ENCODE results near the gene IGDCC3. TPM values are rescaled to one million over a fixed set of nuclear protein-coding genes. Genes with fewer than 3 reads are reported as not detected.

Gene IGDCC3
- total RNA-seq, 1 experiment from 2014 or later = 0.12 TPM

DNA sequence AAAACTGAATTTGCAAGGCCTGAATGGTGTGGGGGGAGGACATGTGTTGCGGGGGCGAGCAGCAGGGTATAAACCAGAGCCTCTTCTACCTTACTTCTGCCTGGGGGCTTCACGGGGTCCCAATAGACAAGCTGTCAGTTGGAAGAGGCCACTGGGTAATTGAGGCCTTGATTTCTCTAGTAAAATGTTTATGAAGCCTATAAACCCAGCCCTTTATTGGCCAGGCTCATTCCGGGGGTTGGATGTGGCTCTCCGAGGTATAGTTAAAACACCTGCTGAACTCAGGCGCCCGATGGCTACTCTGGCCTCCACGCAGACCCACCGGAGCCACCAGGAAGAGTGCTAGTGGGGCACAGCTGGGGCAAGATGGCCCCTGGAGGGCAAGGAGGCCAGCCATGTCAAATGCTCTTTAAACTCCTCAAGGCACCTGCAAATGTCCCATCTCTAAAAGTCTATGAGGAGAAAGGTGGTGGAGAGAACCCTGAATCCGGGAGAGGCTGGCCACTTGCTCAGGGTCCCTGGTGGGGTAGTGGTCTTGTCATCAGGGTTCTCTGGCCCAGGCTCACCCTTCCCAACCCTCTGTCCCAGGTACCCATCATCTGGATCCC is 34.3 kb downstream of the IGDCC3 start:
- DNase-seq (ENCODE audit: low spot score) = no peak

DNA sequence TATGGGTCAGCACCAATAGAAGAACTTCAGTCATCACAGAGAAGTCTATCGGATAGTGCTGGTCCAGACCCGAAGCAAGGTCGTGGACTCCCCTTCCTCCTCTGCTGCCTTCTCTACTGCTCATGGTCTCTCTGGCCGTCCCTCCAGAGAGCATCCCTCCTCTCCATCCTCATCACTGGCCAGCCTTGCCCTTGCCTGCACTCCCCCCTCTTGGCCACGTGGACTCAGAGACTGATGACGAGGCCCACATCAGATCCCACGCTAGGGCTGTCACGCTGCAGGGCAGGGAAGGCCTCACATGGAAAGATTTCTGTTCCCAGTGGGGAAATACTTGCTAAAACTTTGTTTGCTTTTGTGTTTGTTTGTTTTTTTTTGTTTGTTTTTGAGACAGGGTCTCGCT is 35.3 kb downstream of the IGDCC3 start:
- no peak for DNase-seq (ENCODE audit: low spot score)

DNA sequence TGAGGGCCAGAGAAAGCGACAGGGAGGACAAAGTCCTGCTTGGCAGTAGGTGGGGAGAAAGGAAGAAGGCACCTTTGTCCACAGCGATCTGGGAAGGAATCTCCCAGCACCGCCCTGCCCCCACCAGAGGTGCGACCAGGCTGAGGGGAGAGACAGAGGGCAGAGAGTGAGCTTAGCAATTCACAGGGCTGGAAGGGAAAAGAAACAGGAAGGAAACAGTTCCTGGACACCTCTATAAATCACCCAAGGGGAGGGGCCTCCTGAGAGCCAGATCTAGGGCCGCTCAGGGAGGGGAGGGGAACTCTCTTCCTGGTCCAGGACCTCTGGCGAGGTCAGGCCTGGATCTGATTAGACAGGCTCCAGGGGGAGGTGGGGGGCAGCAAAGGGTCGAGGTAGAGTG is 37.9 kb downstream of the IGDCC3 start:
- no peak for DNase-seq (ENCODE audit: low spot score)

DNA sequence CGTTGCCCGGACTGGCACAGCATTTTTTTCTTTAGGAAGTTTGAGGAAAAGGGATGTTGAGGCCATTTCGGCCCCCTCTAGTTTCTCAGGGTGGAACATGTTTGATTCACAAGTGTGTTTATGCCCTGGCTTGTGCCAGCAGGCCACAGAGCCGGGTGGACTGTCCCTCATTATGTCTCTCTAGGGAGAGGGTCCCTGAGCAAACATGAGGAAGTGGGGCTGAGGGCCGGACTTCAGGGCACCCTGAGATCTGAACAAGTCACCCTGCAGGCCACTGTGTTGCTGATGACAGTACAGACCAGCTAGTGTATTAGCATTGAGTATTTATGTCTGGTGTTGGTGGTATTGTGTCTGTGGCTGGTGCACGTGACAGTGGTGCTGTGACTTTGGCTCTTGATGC is 38.4 kb downstream of the IGDCC3 start:
- DNase-seq (ENCODE audit: low spot score) = no peak

DNA sequence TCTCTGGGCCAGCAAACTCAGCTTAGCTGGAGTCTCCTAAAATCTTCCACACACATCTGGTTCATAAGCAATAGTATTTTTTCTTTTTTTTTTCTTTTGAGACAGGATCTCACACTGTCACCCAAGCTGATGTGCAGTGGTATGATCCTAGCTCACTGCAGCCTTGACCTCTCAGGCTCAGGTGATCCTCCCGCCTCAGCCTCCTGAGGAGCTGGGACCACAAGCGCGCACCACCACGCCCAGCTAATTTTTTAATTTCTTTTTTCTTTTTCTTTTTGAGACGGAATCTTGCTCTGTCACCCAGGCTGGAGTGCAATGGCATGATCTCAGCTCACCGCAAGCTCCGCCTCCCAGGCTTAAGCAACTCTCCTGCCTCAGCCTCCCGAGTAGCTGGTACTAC is 39.0 kb downstream of the IGDCC3 start:
- no peak for DNase-seq (ENCODE audit: low spot score)

DNA sequence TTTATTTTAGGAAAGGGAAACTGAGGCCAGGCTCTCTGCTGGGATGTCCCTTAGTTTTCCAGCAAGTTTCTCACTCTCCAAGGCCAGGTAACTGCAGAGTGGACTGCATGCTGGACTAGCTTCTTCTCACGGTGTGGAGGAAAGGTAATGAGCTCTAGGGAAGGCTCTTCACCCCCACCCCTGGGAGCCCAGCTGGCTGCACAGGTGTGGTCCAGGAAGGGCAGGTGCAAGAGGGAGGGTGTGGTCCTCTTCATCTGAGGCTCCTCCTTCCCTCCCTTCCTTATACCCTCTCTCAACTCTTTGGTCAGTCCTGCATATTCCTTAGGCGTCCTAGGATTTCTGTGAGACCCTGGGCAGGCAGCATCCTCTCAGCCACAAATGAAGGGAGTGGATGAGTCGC is 39.4 kb downstream of the IGDCC3 start:
- DNase-seq (ENCODE audit: low spot score) = no peak

DNA sequence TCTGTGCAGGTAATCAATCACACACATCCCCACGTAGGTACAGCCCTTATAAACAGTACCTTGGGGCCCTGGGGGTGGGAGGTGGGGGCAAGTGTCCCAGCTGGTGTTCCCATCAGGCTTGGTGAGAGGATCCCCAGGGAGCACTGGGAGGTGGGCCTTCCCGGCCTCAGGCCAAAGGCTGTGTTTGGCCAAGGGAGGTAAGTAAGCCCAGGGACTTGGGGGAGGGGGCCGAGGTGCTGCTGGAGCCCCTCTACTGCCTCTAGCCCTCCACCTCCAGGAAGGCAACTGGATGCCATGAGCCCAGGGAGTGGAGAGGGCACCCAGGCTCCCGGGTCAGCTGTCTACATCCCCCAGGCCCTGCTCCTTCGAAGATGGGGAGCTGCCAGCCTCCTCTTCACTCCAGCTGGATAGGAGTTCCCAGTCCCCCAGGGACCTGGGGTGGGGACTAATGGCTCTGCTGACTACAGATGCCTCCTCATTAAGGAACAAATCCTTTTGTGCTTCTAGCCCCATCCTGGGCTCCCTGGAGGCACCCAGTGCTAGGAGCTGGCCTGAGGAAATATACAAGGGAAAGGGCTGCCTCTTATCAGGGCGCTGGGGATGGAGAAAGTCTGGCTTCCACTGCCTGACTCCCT is 40.2 kb downstream of the IGDCC3 start:
- DNase-seq (ENCODE audit: low spot score) = no peak

DNA sequence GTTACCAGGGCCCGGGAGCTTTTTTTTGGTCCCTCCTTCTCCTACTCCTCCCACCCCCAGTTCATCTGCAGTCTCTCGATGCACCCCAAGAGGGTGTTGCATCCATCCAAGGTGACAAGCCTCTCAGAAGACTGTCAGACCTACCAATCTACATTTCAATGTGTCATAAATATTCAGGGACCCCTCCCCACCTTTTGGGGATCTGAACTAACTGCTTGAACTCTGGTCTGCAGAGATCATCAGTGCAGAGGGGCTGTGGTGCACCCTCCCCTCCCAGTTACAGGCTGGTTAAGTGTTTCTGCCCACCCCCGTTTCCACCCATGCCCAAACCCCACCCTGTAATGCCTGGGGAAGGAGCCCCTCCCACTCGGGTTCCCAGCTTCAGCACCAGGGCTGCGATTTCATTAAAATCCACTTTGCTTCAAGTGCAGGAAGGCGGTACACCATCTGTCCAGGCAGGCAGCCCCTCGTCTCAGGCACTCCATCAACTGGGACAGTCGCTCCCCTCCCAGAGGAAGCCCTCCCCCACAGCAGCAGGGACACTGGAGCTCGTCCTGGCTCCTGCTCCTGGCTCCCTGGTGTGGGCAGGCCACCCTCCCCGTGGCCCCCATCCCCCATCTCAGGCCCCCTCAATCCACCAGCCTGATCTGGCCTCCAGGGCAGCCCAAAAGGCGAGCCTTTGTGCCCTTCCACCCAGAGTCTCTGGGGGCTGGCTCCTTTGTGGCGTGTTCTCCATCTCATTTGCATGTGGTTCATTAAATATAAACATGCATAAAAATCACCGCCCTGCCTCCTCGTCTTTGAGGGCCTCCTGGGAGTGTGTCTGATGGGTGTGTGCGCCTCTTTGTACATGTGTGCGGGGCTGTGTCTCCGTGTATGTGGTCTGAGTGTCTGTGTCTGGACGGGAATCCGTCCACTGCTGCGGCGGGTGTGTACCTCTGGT is 41.0 kb downstream of the IGDCC3 start:
- no peak for DNase-seq (ENCODE audit: low spot score)

DNA sequence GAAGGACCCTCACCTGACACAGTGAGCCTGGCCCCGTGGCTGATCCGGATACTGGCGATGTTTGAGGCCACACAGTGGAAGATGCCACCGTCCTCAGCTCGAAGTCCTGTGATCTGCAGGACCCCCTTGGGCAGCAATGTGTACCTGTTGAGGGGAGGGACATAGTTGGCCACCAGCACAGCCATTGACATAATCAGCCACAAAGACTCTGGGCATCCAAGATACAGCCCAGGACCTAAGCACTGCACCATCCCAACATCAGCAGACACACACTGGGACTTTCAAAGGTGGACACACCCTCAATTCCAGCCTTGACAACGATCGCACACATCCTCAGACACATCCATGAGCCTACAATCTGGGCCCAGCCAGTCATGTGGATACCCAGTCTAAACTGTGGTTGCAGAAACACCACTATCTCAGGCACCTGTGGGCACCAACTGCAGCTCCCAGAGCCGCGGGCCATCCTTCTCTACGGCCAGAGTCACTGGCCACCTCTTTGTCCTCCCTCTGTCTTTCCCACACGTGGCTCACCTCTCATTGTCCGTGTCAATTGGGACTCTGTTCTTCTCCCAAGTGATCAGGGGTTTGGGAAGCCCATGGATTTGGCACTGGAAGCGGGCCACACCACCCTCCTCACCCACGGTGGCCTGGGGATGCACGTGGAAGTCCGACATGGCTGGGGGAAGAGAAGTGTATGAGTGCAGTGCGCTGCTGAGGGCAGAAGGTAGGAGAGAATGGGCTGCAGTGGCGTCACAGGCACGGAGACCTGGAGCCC is 42.3 kb downstream of the IGDCC3 start:
- DNase-seq (ENCODE audit: low spot score) = no peak

DNA sequence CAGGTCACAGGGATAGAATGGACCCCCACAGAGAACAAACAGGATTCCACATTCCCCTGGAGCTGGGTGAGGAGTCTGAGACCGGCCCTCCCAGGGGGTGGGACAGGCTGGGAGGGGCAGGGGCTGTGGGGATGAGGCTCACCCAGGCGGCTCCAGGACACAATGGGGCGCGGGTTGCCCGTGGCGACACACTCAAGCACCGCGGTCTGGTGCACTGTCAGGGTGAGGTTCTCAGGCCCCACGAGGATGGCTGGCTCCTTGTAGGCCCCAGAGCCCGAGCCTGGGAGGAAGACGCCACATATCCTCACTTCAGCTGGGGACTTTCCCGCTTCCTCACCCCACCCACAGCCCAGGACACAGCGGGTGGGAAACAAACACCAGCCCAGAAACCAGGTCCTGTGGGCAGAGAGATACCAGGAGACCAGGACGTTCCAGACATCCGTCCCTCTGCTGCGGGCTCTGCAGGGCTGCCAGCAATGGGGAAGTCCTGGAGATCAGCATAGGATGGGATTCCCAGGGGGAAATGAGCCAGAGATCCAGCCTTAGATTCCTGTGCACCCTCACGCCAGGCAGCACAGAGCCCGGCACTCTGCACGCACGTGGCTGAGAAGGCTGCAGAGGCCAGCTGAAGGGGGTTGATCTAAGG is 43.1 kb downstream of the IGDCC3 start:
- DNase-seq (ENCODE audit: low spot score) = no peak

DNA sequence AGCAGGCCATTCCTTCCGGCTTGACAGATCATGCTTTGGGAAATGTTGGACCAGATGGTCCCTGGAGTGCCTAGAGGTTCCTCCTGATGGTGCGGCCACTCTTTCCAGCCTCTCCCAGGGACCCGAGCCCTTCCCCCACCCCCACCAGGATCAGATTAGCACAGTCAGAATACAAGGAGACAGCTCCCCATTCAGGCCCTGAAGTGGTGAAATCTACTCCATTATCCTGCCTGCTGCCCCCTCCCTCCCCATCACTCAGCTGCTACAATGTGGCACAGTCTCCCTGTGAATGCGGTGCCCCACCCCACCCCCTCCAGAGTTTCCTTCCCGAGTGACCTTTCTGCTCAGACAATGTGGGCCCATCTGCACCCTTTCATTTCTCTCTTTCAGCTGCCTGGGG is 43.9 kb downstream of the IGDCC3 start:
- DNase-seq (ENCODE audit: low spot score) = no peak

DNA sequence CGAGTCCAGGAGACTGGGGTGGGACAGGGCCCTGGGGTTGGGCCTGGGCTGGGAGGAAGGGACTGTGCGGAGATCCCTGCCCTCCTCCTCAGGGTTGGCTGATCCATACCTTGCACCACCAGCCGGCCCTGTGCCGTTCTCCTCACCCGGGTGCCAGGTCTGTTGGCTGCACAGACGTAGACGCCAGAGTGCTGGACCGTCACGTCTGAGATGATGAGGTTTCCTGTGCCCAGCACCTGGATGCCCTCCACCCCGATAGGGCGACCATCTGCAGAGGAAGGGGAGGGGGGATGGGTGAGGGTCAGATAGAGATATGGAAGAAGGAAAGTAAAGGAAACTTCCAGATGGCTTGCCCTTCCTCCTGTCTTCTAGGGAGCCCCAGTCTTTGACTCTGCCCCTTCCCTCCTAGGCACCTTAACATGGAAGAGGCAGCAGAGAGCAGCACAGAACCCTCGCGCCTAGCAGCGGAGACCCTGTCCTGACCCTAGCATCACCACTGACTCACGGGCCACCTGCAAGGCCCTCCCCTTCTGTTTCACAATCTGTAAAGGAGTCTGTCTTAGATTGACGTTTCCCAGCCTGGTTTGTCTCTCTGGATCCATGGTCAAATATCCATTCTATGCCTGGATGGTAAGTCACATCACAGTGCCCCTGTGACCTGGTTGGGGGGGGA is 44.5 kb downstream of the IGDCC3 start:
- DNase-seq (ENCODE audit: low spot score) = no peak

DNA sequence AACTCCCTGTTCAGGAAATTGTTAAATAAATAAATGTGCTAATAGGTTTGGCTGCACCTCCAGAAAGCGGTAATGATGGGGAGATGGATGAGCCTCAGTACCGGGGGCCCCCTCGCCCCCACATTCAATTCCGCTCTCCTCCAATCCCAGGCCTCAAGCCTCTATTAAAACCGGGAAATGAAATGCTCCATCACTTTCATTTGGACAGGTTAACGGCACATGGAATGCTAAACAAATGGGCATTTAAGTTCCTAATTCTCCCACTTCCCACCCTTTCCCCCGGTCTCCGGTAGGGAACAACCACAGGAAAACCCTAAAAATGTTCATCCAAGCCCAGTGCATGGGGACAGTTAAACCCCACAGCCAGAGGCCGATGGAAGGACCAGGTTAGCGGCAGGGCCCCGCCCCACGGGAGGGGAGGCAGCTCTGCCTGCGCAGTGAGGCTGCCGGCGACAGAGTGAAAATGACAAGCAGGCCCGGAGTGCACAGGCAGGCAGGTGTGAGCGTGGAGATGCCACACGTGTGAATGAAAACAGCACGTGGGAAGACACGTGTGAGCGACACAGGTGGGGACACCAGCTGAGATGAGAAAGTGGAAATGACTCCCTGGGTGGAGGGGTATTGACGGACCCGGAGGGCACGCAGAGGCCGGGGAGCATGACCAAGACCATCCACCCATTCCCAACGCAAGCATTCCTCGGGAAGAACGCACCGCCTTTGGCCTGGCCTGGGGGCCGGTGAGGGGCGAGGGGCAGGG is 45.2 kb downstream of the IGDCC3 start:
- no peak for DNase-seq (ENCODE audit: low spot score)

DNA sequence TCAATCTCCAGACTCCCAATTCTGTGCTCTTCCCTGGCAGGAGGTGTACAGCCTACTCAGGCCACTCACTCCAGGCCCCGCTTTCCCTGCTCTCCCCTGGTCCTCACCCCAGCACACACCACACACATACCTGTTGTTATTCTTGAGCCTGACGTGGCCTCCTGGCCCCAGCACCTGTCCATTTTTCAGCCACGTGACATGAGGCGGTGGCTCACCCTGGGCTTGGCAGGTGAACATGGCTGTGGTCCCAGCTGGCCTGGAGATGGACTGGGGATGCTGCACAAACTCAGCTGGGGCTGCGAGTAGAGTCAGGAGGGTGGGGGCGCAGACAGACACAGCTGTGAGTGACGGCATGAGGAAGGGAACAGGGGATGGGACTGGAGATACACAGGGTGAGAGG is 46.0 kb downstream of the IGDCC3 start:
- DNase-seq (ENCODE audit: low spot score) = no peak

DNA sequence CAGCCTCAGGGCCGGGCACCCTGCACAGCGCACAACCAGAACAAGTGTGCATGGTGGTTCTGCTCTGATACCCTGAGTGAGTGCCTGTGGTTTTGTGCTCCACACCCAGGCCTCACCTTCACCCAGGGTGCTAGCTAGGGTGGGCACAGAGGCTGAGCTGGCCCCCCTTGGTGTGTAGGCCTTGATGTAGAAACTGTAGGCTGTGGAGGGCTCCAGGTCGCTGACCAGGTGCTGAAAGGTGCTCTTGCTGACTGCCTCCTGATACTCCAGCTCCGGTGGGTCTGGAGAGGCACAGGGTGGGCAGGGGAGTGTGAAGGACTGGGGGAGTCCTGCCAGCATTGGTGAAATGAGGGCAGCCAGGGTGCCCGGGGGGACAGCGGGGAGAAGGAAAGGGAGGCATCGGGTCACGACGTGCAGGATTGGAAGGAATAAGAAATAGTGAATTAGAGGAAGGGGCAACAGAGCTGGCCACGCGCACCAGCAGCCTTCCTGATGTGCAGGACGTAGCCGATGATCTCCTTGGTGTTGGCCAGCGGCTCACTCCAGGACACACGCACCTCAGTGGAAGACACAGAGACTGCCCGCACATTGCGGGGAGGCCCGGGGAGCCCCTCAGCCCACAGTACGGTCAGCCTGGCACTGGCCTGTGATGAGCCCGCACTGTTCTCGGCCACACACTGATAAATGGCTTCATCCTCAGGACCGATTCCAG is 46.7 kb downstream of the IGDCC3 start:
- DNase-seq (ENCODE audit: low spot score) = no peak

DNA sequence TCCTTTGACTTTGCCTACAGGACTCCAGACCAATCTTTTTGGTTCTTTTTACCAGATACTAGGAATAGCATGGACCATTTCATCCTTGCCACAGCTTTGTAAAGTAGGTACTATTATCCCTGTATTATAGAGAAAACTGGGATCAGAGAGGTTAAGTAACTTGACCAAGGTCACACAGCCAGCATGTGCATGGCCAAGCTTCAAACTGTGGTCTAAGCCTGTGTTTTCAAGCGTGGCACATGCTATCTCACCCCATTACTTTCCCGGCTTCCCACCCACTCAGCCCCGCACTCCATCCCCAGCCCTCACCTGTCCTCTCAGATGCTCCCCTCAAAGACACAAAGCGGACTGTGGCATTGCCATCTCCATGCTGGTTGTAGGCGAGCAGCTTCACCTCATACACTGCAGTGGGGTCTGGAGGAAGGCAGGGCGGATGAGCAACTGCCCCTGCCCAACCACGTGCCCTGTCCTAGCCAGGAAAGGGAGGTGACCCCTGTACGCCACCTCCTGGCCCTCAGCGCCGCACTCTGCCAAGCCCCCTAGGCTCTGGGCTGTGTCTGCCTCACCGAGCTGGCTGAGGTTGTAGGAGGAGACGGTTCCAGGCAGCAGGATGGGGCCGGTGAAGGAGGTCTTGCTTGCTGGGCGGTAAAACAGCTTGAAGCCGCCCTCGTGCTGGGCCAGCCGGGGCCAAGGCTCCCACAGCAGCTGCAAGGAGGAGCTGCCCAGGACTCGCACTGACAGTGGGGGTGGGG is 47.6 kb downstream of the IGDCC3 start:
- no peak for DNase-seq (ENCODE audit: low spot score)

DNA sequence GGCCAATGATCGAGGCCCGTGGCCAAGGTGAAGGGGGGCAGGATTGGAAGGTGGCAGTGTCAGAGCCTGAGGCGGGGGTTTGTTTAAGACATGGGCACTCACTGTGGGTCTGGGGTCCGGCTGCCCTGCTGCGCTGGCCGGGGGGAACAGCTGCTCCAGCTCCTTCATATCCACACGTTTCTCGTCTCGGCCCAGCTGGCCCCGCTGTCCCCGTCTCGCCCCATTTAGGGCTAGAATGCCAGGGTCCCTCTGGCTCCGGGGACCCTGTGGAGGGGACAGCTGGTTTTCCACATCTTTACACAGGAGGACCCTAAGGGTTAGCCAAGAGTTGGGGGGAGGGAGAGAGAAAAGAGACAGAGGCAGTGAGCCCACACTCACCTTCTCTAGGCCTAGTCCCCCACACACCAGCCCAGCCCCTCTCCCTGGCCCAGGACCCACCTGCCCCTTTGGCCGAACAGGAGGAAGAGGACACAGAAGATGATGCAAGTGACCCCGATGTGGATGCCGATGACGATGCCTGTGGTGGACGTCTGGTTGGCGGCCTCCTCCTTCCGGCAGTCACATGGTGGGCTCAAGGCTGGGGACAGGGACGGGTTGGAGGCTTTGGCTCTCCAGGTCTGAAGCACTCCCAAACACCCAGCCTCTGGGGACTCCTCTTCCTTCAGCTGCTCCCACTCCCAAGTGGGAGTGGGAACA is 48.4 kb downstream of the IGDCC3 start:
- no peak for DNase-seq (ENCODE audit: low spot score)

Data from A172 (cell line).